Gastrocnemius medialis (tissue), 4 donors: ENCODE results near the gene DDX51. TPM values are rescaled to one million over a fixed set of nuclear protein-coding genes. Genes with fewer than 3 reads are reported as not detected.

Experiments used
- ATAC-seq, 2 donors: fragments of 150-250 bp; one replicate each; pipeline ENCODE4 v1.9.1; 2016
- DNase-seq, 2 donors: peaks; one replicate each; pipeline ENCODE4 v3.0.0-alpha.2; 2019
- H3K27ac ChIP-seq, 4 donors: fragments of 200-600 bp; sonication (generic); 1 replicate in 1 of 4; 2 replicates in 3 of 4; pipeline ENCODE4 v1.5.1; 2016 to 2018; ENCODE audit warnings: mild to moderate bottlenecking in 2 of 4, moderate library complexity in 1 of 4
- H3K27me3 ChIP-seq, 3 donors: fragments of 200-600 bp; sonication (generic) in 2 of 3; 1 replicate in 1 of 3; 2 replicates in 2 of 3; pipeline versions ENCODE4 v1.5.1 to v1.6.0; 2016 to 2019; ENCODE audit warnings: mild to moderate bottlenecking in 1 of 3, moderate library complexity in 1 of 3
- H3K36me3 ChIP-seq, 2 donors: fragments of 200-600 bp; sonication (generic) in 1 of 2; one replicate each; pipeline ENCODE4 v1.5.1; 2017 to 2018
- H3K4me1 ChIP-seq, 2 donors: fragments of 200-600 bp; sonication (generic) in 1 of 2; one replicate each; pipeline ENCODE4 v1.5.1; 2016 to 2017; ENCODE audit warnings: mild to moderate bottlenecking in 2 of 2
- H3K4me3 ChIP-seq, 4 donors: fragments of 200-600 bp; sonication (generic) in 3 of 4; 1 replicate in 1 of 4; 2 replicates in 3 of 4; pipeline ENCODE4 v1.5.1; 2016 to 2019; ENCODE audit warnings: mild to moderate bottlenecking in 2 of 4
- H3K9me3 ChIP-seq, 3 donors: fragments of 200-600 bp; sonication (generic) in 2 of 3; 1 replicate in 1 of 3; 2 replicates in 2 of 3; pipeline ENCODE4 v1.5.1; 2016 to 2019
- POLR2A ChIP-seq, 2 donors: fragments of 450-650 bp; IDR thresholded peaks; one replicate each; pipeline ENCODE4 v1.6.1; 2017; ENCODE audit warnings: antibody characterized with exemption in 2 of 2, mild to moderate bottlenecking in 2 of 2, moderate library complexity in 2 of 2
- in situ Hi-C, 4 donors: fragments of 200-750 bp; cut with MboI; loops; one replicate each; pipeline versions ENCODE4 v1.15.0 to v1.8.0; 2017; ENCODE audit warnings: low sequenced_read_pairs in 4 of 4
- intact Hi-C: fragments of 100-400 bp; cut with DNase I; formaldehyde crosslinking; loops from one replicate; pipeline ENCODE4 v1.15.1; 2023; ENCODE audit warnings: low total_unique reads
- total RNA-seq, 4 donors: library from RNA; depleted of rRNA; stranded (reverse); fragments of >200 nt; gene quantifications; one replicate each; pipeline versions ENCODE4 v1.1.0 to v1.2.3, GENCODE V29; 2016
- TF ChIP-seq, protein P1 (sequence below), 5 experiments: fragments of 450-650 bp in 3 of 5; fragments of 200-600 bp in 2 of 5; sonication (generic) in 2 of 5; IDR thresholded peaks in 4 of 5; conservative IDR thresholded peaks in 1 of 5; 1 replicate in 4 of 5; 2 replicates in 1 of 5; pipeline ENCODE4 v1.5.1; 2016 to 2019; ENCODE audit warnings: antibody characterized with exemption in 5 of 5, mild to moderate bottlenecking in 3 of 5, moderate library complexity in 3 of 5

Gene DDX51
- total RNA-seq, 4 donors from 2014 or later: 5.8 to 7.8 (median 6.5) TPM

DNA sequence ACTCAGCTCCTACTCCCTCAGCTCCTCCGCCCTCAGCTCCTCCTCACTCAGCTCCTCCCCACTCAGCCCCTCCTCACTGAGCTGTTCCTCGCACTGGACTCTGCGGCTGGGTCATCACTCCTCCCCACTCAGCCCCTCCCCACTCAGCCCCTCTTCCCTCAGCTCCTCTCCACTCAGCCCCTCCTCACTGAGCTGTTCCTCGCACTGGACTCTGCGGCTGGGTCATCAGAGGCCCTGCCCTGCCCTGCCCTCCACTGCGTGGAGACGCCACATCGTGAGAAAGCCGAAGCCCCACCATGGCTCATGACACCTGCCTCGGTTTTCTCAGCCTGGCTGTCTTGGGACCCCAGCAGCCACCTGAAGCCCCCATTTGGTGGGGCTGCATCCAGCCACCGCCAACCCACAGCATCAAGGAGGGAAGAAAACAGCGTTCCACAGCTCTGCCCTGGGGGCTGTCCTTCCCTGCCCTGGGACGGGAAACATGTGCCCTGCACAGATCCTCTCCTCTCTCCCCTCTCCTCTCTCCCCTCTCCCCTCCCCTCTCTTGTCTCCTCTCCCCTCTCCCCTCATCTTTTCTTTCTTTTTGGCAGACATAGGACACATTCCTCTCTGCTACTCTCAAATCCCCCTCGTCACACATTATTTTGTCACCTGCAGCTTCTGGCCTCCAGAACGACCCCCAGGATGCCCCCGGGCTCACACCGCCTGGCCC lies 17.8 kb upstream of the DDX51 start:
- Histone ChIP-seq H3K36me3 (no peaks in the 10 kb centered on the region), H3K4me1 (no peaks in the 10 kb centered on the region), H3K27ac (no peak overlapping the region), H3K27me3 (peaks cover 24 to 36% (median 25%) of the 10 kb centered on the region in 3 donors), H3K9me3 (no peaks in the 10 kb centered on the region), H3K4me3 (no peak overlapping the region)
- TF ChIP-seq, protein P1, sequence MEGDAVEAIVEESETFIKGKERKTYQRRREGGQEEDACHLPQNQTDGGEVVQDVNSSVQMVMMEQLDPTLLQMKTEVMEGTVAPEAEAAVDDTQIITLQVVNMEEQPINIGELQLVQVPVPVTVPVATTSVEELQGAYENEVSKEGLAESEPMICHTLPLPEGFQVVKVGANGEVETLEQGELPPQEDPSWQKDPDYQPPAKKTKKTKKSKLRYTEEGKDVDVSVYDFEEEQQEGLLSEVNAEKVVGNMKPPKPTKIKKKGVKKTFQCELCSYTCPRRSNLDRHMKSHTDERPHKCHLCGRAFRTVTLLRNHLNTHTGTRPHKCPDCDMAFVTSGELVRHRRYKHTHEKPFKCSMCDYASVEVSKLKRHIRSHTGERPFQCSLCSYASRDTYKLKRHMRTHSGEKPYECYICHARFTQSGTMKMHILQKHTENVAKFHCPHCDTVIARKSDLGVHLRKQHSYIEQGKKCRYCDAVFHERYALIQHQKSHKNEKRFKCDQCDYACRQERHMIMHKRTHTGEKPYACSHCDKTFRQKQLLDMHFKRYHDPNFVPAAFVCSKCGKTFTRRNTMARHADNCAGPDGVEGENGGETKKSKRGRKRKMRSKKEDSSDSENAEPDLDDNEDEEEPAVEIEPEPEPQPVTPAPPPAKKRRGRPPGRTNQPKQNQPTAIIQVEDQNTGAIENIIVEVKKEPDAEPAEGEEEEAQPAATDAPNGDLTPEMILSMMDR (IDR thresholded peaks at IDR 0.05 in 4 of 5, conservative IDR thresholded peaks at IDR 0.05 in 1 of 5): no peak
- no peak for TF ChIP-seq POLR2A (IDR thresholded peaks at IDR 0.05)
- intact Hi-C loops: no loop called here
- ATAC-seq (no peak), DNase-seq (no peak)
- in situ Hi-C loops: no loop called here

DNA sequence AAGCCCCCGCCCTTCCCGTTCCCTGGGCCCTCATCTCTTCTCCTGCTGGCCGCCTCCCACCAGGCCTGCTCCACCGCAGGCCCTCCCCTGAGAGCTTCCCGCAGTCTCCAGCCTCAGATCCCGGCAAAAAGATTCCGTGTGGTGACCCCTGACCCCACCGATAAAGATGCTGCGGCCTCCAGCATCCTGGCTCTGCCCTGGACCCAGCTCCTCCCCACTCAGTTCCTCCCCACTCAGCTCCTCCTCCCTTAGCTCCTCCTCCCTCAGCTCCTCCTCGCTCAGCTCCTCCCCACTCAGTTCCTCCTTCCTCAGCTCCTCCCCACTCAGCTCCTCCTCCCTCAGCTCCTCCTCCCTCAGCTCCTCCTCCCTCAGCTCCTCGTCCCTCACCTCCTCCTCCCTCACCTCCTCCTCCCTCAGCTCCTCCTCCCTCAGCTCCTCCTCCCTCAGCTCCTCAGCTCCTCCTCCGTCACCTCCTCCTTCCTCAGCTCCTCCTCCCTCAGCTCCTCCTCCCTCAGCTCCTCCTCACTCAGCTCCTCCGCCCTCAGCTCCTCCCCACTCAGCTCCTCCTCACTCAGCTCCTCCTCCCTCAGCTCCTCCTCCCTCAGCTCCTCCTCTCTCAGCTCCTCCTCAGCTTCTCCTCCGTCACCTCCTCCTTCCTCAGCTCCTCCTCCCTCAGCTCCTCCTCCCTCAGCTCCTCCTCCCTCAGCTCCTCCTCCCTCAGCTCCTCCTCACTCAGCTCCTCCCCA lies 17.1 kb upstream of the DDX51 start:
- Histone ChIP-seq H3K27me3 (peaks cover 24 to 36% (median 25%) of the 10 kb centered on the region in 3 donors), H3K4me3 (no peak overlapping the region), H3K27ac (no peak overlapping the region), H3K36me3 (no peaks in the 10 kb centered on the region), H3K9me3 (no peaks in the 10 kb centered on the region), H3K4me1 (no peaks in the 10 kb centered on the region)
- intact Hi-C loops (no loop called here), in situ Hi-C loops (no loop called here)
- no peak for ATAC-seq
- DNase-seq: no peak
- TF ChIP-seq POLR2A (IDR thresholded peaks at IDR 0.05): no peak
- TF ChIP-seq, protein P1 (IDR thresholded peaks at IDR 0.05 in 4 of 5, conservative IDR thresholded peaks at IDR 0.05 in 1 of 5): no peak

DNA sequence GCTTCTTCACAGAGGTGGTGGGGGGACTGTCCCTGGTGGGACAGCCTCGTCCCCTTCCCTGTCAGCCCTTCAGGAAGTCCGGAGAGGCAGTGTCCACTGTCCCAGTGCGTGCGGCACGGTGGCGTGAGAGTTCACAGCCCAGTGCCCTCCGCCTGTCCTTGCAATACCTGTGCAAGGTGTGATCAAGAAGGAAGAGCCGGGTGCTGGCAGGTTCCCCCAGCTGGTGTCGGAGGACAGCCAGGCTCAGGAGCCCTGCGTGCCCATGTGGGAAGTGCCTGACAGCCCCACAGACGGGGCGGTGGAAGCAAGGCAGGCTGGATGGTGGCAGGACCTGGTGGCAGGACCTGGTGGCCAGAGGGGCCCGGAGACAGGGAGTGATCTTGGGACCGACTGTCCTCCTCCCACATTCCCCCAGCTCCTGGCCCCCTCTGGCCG lies 16.5 kb upstream of the DDX51 start:
- no peak for TF ChIP-seq POLR2A (IDR thresholded peaks at IDR 0.05)
- TF ChIP-seq, protein P1 (IDR thresholded peaks at IDR 0.05 in 4 of 5, conservative IDR thresholded peaks at IDR 0.05 in 1 of 5): no peak
- H3K36me3 ChIP-seq: no peaks in the 10 kb centered on the region
- no peak overlapping the region for H3K4me3 ChIP-seq
- intact Hi-C loops: no loop called here
- H3K9me3 ChIP-seq: no peaks in the 10 kb centered on the region
- no peaks in the 10 kb centered on the region for H3K4me1 ChIP-seq
- DNase-seq (no peak), ATAC-seq (no peak)
- peaks cover 24 to 36% (median 25%) of the 10 kb centered on the region in 3 donors for H3K27me3 ChIP-seq
- no peak overlapping the region for H3K27ac ChIP-seq
- in situ Hi-C loops: no loop called here

GRCh38 chr12:132160016-132160415 lies 15.9 kb upstream of the DDX51 start:
- no peaks in the 10 kb centered on the region for H3K9me3 ChIP-seq
- ATAC-seq (no peak), DNase-seq (no peak)
- intact Hi-C loops: no loop called here
- TF ChIP-seq POLR2A (IDR thresholded peaks at IDR 0.05): no peak
- TF ChIP-seq, protein P1 (IDR thresholded peaks at IDR 0.05 in 4 of 5, conservative IDR thresholded peaks at IDR 0.05 in 1 of 5): no peak
- in situ Hi-C loops: no loop called here
- H3K4me3 ChIP-seq: no peak overlapping the region
- H3K4me1 ChIP-seq: no peaks in the 10 kb centered on the region
- H3K27me3 ChIP-seq: peaks cover 24 to 36% (median 25%) of the 10 kb centered on the region in 3 donors
- no peaks in the 10 kb centered on the region for H3K36me3 ChIP-seq
- no peak overlapping the region for H3K27ac ChIP-seq
